Measurements from ENCODE around the gene ADCY2.

- TF ChIP-seq POLR2AphosphoS5 (IDR thresholded peaks at IDR 0.05; ENCODE audit: low read depth, low read length) (no peak), POLR2A (IDR thresholded peaks at IDR 0.05; ENCODE audit: low read depth, low read length) (no peak)
Observed at GRCh38 chr5:7397937-7398336, 2.0 kb downstream of the ADCY2 start.

Data from GM12892 (cell line).